HG03571 (cell line): ENCODE data around the gene OBSCN.
"Not testable (repeated sequence)": the region's sequence is repeated elsewhere in the genome, so short reads cannot be mapped to it uniquely, and the experiment has no call there.

ENCODE experiments used
- ATAC-seq: cut with Tn5 transposase; IDR thresholded peaks from one replicate; pipeline ENCODE4 v1.9.1; 2021; ENCODE audit not compliant: unreplicated experiment

OBSCN gene

GRCh38 chr1:228185641-228185965 lies 22.2 kb upstream of the OBSCN start:
- no peak for ATAC-seq

- ATAC-seq, result not testable (repeated sequence)
Observed at GRCh38 chr1:228188249-228188648, 19.6 kb upstream of the OBSCN start.

- no peak for ATAC-seq
Observed at GRCh38 chr1:228190182-228190581, 17.7 kb upstream of the OBSCN start.

GRCh38 chr1:228190778-228191177 lies 17.1 kb upstream of the OBSCN start:
- no peak for ATAC-seq

- ATAC-seq, result no peak
Observed at GRCh38 chr1:228194436-228194835, 13.4 kb upstream of the OBSCN start.

- no peak for ATAC-seq
Observed at GRCh38 chr1:228194921-228195812, 12.7 kb upstream of the OBSCN start.

- ATAC-seq, result no peak
Observed at GRCh38 chr1:228197555-228198147, 10.2 kb upstream of the OBSCN start.

GRCh38 chr1:228198977-228199590 lies 8.8 kb upstream of the OBSCN start:
- ATAC-seq, result no peak

- ATAC-seq, result no peak
Observed at GRCh38 chr1:228204958-228205357, 2.9 kb upstream of the OBSCN start.

- ATAC-seq, result no peak
Observed at GRCh38 chr1:228205526-228206436, 2.1 kb upstream of the OBSCN start.

- ATAC-seq, result no peak
Observed at GRCh38 chr1:228206582-228207351, 1.1 kb upstream of the OBSCN start.

- ATAC-seq, result no peak
Observed at GRCh38 chr1:228207381-228207810, 448 bp upstream of the OBSCN start.

- no peak for ATAC-seq
Observed at GRCh38 chr1:228208831-228209551, 1.1 kb downstream of the OBSCN start.

- no peak for ATAC-seq
Observed at GRCh38 chr1:228209657-228210056, 1.8 kb downstream of the OBSCN start.

- ATAC-seq, result no peak
Observed at GRCh38 chr1:228210076-228210651, 2.3 kb downstream of the OBSCN start.

- no peak for ATAC-seq
Observed at GRCh38 chr1:228210712-228211530, 3.1 kb downstream of the OBSCN start.

GRCh38 chr1:228211531-228212414 lies 3.9 kb downstream of the OBSCN start:
- no peak for ATAC-seq
